ENCODE measurements around the gene CDK14.
A peak's percentile ranks its signal among the peaks of the same experiment; 100 is the strongest.

The CDK14 gene

DNA sequence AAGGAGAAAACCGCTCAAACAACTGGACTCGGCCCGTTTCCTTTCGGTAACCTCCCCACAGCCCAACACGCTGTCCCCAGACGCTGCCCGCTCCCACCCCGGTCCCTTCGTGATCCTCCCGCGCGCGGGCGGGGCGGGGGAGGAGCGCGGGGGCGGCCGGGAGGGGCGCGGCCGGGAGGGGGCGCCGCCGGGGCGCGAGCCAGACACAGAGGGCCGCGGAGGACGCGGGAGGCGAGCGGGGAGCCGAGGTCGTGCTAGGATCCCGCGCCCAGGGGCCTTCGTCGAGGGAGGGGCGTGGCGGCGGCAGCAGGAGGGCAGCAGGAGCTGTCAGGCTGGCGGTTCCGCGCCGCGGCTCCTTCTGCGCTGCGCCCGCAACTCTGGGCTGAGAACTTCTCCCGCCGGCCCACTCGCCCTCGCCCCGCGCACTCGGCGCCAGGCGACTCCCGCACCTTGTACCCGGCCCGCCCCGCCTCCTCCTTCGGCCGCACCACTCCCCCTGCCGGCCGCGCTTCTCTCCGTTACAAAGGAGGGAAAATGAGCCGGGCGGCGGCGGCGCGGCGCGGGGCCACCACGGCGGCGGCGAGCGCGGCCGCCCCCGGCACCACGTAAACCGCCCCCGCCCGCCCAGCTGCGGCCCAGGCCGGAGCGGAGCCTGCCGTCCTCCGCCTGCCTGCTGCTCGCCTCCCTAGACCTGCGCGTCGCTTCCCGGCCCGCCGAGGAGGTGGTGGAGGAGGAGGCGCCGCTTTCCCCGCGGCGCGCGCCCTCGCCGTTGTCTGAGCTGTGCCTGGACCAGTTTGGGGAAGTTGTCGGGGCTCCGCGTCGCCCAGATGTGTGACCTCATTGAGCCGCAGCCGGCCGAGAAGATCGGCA lies at the start of gene CDK14:
TSS of gene CDK14 (plus strand) at position 521 of the 870 bp plus-strand sequence. CDS start at position 828, 307 bp downstream.
- DNase-seq (ENCODE audit: low spot score): peak; percentile 89

DNA sequence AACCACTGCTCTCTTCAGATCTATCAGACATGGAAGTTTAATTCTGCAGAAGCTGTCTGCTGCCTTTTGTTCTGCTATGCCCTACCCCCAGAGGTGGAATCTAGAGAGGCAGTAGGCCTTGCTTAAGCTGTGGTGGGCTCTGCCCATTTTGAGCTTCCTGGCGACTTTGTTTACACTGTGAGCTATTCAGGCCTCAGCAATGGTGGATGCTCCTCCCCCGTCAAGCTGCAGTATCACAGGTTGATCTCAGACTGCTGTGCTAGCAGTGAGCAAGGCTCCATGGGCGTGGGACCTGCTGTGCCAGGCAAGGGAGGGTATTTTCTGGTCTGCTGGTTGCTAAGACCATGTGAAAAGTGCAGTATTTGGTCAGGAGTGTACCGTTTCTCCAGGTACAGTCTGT lies 45.1 kb upstream of the CDK14 start:
- no peak for DNase-seq (ENCODE audit: low spot score)

DNA sequence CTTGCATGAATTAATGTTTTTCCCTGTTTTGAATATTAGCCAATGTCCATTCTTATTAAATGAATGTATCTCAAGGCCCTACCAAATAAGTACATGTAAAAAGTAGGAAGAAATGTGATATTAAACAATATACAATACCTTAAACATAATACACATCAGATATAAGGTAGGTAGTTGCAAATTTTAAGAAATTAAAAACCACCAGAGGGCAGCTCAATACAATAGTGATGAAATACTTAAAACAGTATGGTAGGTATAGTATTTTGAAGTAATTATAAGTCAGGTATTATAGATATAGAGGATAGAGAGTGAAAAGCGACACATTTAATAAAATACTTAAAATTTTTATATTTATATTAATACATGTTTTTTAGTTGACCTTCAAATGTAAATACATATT lies 43.6 kb upstream of the CDK14 start:
- no peak for DNase-seq (ENCODE audit: low spot score)

DNA sequence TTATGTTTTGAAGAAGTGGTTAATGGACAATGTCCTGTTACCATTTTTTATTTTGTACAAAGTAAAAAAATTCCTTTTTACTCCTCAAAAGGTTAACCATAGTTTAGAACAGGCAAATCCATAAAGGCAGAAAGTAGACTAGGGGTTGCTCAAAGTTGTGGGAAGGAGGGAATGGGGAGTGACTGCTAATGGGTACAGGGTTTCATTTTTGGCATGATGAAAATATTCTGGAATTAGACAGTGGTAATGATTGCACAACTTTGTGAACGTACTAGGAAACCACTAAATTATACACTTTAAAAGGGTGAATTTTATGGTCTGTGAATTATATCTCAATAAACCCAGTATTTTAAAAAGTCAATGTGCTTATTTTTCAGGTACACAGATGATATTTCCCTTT lies 35.4 kb upstream of the CDK14 start:
- no peak for DNase-seq (ENCODE audit: low spot score)

DNA sequence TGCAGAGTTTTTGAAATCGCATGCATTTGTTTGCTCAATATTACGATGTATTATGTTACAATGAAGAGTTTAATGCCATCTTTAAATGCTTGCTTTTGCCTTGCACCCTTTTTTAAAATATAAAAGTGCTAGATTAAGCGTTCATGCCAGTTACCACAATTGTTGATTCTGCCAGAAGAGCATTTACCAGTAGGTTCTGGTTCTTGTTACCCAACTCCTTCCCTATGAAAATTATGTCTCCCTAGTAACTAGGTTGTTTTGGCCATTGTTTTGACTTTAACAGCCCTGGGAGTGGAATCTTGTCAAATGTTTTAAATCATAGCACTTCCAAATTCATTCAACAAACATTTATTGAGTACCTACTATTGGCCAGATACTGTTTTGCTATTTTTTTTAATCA lies 32.8 kb upstream of the CDK14 start:
- no peak for DNase-seq (ENCODE audit: low spot score)

DNA sequence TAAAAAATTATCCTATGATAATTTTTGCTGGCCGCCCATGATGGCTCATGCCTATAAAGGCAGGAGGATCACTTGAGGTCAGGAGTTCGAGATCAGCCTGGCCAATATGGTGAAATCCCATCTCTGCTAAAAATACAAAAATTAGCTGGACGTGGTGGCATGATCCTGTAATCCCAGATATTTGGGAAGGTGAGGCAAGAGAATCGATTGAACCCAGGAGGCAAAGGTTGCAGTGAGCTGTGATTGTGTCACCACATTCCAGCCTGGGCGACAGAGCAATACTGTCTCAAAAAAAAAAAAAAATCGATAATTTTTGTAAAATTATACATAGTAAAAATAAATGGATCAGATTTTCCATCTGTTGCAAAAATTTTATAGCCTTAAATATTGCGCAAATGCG lies 31.7 kb upstream of the CDK14 start:
- DNase-seq (ENCODE audit: low spot score): no peak

DNA sequence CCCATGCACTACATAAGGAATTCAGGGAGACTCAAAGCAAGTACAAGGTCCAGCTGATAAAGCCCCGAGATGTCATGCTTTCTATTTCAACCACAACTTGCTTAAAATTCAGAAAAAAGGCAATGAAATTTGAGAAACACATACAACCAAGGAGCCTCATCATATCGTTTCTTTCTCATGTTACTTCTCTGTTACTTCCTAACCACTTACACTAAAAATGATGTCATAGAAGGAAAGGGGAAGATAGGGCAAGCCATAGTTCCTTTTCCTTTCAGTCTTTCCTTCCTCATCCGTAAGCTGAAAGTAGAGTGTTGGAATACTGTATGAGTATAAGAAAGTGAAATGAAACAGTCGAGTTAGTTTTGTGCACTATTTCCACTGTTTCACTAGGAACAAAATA lies 27.9 kb upstream of the CDK14 start:
- DNase-seq (ENCODE audit: low spot score): no peak

DNA sequence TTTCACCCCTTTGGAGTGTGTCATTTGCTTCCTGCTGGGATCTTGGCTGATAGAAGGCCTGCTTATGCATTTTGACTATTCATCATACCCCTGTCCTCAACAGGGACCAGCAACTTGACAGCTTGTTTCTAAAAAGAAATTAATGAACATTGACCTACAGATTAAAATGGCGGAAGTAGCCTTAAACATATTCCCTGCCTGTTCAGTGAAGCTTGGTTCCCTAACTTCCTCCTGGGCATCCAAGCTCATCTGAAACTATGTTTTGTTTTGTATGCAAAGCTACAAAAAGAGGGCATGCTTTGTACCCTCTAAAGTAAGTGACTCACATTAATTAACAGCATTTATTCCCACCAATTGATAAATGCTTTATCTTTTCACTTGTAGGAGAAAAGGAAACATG lies 26.8 kb upstream of the CDK14 start:
- no peak for DNase-seq (ENCODE audit: low spot score)

DNA sequence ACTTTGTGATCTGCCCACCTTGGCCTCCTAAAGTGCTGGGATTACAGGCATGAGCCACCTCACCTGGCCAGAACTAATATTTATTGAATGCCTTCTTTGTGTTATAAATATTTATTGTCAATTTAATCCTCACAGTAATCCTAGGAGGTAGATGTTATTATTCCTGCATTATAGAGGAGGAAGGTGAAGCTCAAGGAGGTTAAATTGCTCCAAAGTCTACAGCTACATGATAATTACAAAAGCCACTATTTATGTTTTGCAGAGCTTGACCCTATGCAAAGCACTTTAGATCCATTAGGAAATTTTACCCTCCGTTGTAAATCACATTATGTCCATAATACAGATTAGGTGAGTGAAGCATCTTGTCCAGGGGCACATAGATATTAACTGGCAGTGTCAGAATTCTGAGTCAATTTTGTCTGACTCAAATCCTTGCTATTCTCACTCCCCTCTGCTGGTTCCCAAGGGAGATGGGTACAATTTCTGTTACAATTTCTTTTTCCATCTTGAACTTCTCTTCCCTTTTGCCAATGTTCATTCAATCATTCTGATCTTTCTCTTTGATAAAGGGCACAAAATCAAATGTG lies 25.7 kb upstream of the CDK14 start:
- DNase-seq (ENCODE audit: low spot score): no peak

DNA sequence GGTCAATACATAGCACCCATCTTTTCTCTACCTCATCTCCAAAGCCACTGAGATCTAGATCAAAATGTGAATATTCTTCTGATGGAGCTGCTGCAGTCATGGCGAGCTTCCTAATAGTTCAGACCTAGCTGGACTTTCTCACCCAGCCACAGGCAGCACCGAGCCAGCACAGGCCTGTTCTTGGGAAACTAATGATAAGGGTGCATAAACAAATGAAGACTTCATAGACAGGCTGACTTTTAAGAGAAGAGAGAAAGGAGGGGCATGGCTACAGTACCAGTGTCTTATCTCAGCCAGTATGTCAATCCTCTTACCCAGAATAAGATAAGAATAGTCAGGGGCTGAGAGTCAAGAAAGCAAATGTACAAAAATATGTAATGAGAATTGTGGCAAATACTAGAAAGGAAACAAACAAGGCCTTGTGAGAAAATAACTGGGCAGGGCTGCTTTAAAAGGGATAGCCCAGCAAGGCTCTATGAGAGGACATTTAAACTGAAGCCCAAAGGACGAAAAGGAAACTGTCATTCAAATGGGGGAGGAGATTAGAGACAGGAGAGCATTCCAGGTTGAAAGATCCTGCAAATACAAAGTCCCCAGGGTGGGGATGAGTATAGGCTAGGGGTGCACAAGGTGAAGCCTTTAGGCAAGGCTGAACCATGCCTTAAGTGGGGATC lies 21.8 kb upstream of the CDK14 start:
- no peak for DNase-seq (ENCODE audit: low spot score)

DNA sequence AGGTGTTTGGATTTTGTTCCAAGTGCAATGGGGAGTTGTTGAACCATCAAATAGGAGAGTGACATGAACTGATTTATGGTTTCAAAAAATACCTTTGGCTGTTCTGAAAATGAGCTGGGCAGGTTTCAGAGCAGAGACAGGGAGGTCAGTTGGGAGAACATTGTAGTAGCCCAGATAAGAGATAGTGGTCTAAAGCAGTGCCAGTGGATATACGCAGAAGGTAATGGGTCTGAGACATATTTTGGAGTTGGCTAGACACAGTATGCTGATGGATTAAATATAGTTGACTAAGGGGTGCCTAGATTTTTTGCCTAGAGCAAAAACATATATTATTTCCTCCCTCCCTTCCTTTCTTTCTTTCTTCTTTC lies 21.3 kb upstream of the CDK14 start:
- DNase-seq (ENCODE audit: low spot score): no peak

DNA sequence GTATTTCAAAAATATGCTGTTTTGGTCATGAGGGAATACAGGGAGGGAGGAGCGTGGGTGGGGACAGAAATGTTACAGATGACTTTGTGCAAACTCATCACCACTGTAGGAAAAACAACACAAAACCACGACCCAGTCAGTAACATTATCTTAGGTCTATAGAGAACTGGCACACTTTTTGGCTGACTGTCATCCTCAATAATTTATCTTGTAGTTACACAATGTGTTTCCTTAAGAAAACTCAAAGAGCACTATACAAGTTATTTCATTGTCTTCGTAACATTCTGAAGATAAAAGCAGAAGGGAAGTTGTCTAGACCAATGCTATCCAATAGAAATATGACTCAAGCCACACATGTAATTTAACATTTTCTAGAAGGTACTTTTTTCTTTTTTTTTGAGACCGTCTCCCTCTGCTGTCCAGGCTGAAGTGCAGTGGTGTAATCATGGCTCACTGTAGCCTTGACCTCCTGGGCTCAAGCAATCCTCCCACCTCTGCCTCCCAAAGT lies 16.9 kb upstream of the CDK14 start:
- no peak for DNase-seq (ENCODE audit: low spot score)

DNA sequence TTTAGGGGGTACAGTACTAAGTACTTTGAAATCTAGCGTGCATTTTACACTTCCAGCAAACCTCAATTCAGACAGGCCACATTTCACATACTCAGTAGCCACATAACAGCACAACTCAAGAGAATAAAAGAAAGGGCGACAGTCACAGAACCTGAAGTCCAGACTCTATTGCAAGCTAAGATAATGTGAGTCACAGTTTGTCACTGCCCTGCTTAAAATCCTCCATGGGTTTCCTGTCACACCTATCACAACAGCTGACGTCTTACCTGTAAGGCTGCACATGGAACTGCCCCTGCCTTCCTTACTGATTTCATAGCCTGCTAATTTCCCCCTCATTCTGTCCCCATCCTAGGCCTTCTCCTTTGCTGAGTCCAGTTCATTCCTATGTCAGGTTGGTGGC lies 16.1 kb upstream of the CDK14 start:
- DNase-seq (ENCODE audit: low spot score): no peak

DNA sequence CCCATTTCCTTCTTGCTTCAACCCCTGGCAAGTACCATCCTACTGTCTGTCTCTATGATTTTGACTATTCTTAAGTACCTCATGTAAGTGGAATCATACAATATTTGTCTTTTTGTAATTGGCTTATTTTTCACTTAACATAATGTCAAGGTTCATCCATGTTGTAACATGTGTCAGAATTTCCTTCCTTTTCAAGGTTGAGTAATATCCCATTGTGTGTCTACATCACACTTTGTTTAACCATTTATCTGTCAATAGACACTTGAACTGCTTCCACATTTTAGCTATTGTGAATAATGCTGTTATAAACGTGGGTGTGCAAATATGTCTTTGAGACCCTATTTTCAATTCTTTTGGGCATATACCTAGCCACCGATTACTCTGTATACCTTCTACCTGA lies 14.0 kb upstream of the CDK14 start:
- DNase-seq (ENCODE audit: low spot score): no peak

DNA sequence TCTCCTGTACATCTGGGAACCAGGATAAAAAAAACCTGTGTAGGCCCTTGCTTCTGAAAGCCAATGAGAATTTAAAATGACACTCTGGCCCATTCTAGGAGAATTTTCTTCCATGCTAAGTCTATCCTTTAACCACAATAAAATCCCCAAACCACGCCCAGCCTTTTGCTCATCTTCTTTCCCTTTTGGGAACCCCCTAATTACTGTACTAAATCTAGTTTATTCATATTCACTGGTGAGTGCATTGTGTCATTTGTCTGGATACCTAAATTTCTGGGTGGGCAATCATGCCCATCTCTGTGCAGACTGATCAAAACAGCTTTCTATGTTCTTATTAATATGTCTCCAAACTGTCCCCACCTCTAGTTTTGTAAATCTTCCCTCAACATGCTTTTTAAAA lies 11.7 kb upstream of the CDK14 start:
- no peak for DNase-seq (ENCODE audit: low spot score)

DNA sequence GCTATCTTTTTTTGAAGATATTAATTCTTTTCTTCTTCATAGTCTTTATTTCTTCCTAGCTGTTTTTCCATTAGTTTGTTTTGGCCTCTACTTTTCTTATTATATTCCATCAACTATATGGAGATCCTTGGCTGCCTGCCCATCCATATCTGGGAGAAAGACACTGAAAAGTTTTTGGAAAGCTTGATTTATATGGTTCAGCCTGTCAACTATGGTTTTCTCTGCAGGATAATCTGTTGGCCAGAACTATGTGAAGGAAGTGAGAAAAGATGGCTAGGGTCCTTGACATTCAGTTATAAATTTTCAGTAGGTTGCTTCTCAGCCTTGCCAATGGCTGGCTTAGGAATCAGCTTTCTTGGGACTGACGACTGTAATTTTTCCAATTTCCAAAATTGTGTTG lies 10.0 kb upstream of the CDK14 start:
- DNase-seq (ENCODE audit: low spot score): no peak

DNA sequence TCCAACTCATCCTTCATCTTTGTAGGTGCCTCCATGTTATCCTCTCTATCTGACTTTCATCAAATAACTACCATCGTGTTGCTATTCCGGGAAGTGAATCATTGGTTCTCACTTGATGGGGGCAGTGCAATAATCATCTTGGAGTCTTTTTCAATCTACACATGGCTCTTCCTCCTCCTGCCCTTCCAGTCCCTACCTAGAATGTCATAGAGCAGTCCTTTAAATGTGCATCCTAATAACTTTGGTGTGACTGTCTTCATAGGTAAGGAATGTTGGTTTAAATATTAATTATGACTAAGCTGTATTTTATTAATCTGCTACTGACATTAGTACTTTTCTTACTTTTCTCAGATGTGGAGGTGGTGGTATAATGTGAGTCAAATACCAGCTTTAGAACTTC lies 8.4 kb upstream of the CDK14 start:
- DNase-seq (ENCODE audit: low spot score): no peak

DNA sequence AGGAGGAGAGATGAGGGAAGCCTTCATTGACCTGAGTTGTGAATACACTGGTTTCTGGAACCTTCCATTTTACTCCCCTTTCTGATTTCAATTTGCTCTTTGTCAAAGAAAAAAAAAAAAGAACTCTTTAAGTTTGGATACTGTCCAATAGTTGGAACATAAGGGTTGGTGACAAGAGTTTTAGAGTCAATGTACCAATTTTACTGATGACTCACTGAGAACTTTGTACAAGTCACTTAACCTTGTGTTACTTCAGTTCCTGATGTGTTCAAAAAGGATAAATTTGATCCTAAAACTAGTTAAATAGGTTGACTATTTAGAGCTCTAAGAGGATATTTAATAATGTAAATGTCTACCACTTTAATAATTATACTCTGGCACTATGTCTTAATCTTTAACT lies 4.1 kb upstream of the CDK14 start:
- no peak for DNase-seq (ENCODE audit: low spot score)

DNA sequence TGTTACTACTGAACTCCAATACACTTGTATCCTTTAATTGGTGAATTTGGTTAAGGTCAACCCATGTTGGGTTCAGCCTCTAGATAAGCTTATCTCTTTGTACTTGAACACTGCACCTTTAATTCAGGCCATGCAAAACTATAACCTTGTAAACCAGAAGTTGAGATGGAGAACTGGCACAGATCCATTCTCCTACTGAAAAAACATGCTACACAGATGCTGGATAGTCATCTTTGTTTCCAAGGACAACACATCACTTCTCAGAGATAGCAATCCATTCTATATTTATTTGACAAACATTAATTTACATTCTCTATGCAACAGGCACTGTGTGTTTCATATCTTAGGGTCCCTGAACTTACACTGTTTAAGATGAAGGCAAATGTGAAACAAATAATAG lies 2.9 kb upstream of the CDK14 start:
- no peak for DNase-seq (ENCODE audit: low spot score)

DNA sequence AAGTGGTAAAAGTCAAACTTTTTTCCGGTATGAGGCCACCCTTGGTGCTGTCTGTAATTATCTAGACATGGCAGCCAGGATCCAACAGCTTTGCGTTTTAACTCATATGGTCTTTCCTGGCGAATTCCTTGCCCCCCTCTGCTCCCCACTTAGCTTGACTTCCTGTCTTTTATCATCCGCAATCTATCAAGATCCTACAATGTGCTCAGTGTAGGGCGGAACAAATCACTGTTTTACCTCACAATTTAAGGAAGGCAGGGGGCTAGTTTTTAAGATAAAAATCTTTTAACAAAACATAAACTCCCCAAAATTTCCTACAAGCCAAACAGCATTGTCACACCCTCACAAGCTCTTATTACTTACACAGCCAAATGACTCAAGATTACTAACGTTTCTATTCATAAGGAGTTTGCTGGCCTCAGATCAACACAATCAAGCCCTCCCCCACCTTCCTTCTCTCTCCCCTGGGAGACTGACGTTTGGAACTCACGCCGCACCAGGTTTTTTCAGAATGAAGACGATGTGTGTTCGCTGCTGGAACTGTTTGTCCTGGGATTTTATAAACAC lies 1.3 kb upstream of the CDK14 start:
- DNase-seq (ENCODE audit: low spot score): no peak

DNA sequence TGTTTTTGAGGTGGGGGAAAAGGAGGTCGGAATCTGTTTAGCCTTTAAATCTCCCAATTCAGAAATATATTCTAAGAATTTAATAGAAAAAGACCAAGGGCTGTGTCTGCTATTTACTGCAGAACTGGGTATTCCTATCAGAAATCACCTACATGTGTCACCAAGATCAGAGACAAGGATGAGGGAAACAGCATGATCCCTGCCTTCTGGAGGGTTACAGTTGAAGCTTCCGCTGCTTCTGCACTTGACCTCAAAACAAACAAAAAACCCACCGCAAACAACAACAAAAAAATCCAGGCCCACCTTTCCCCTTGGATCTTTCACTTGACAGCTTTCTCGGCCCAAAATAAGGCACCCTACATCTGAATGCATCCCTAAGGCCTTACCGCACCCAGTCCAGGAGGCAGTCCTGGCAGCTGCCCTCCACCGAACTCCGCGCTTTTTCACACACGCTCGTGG lies 750 bp upstream of the CDK14 start:
- no peak for DNase-seq (ENCODE audit: low spot score)

DNA sequence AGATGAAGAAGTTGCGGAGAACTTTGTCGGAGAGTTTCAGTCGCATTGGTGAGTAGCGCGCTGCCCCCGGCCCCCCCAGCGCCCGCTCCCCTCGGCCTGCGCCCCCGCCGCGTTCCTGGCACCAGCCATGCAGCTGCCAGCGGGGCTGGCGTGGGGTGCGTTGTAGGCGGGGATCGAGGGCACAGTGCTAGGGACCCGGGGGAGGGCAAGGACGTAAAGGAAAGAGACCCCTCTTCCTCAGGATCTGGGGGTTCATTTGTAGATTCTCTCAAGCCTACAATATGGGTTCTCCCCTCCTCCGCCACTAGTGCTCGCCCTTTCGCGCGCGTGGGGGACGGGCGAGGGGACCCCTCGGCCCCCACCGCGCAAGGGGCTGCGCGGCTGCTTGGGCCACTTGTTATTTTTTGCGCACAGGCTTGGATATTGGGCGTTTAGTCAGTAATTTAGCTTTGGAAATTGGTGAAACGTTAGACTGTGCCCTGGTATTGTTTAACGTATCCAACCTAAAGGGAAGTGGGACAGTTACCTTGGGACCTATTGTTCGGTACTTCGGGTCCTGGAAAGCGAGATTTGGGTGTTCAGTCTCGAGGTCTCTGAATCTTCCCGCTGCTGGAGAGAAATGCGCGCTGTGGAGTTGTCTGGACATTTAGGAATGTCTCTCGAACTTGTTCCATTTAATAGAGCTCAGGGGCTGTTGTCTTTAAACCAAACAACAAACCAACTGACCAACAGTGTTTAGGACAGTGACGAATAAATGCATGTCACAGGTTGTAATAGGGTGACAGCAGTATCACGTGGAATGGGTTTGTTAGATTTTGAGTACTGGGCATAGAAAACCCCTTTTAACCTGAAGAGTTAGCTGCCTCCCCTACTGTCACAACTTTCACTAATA lies 796 bp downstream of the CDK14 start:
- DNase-seq (ENCODE audit: low spot score): peak; percentile 70

Measured in left forelimb (tissue), 1 donor.